T-helper 17 cell (primary cell): ENCODE data around the gene MYLK3. TPM values are rescaled to one million over a fixed set of nuclear protein-coding genes. Genes with fewer than 3 reads are reported as not detected.

Experiments used
- ATAC-seq: fragments of 150-1000 bp; cut with Tn5 transposase; 2 replicates; pipeline ENCODE4 v1.10.0; 2021; ENCODE audit warnings: mild to moderate bottlenecking, moderate library complexity
- DNase-seq, 3 donors: peaks; one replicate each; pipeline versions ENCODE4 v3.0.0 to v3.0.0-alpha.2; 2020 to 2021
- H3K9me3 ChIP-seq: one replicate; pipeline ENCODE4 v1.7.0; 2013; ENCODE audit warnings: low read length, mild to moderate bottlenecking; ENCODE audit not compliant: control insufficient read depth, poor library complexity, severe bottlenecking
- H3K27ac Mint-ChIP-seq: one replicate; pipeline ENCODE4 v1.8.0; 2022; ENCODE audit warnings: mild to moderate bottlenecking, moderate library complexity, mixed read lengths
- H3K27me3 Mint-ChIP-seq: one replicate; pipeline ENCODE4 v1.8.0; 2022; ENCODE audit warnings: mixed read lengths
- H3K36me3 Mint-ChIP-seq: one replicate; pipeline ENCODE4 v1.8.0; 2022; ENCODE audit warnings: low read depth, mixed read lengths
- H3K4me1 Mint-ChIP-seq: one replicate; pipeline ENCODE4 v1.8.0; 2022; ENCODE audit warnings: mild to moderate bottlenecking, mixed read lengths
- H3K4me3 Mint-ChIP-seq: one replicate; pipeline ENCODE4 v1.8.0; 2022; ENCODE audit warnings: mild to moderate bottlenecking, moderate library complexity, mixed read lengths
- total RNA-seq, 4 donors: library from RNA in 2 of 4; stranded (reverse) in 2 of 4; gene quantifications; one replicate each; pipeline ENCODE4 v1.2.3 and lab custom pipeline; 2022 to 2026

MYLK3 gene
- total RNA-seq, 2 donors from 2014 or later = not detected

- Mint-ChIP-seq H3K36me3 (no peaks in the 10 kb centered on the region), H3K4me3 (no peak overlapping the region), H3K4me1 (peaks cover 2% of the 10 kb centered on the region), H3K27me3 (peaks cover 12% of the 10 kb centered on the region), H3K27ac (no peak overlapping the region)
- no peaks in the 10 kb centered on the region for H3K9me3 ChIP-seq
- ATAC-seq (no peak), DNase-seq (no peak)
These were observed 35.2 kb downstream of the MYLK3 start for GRCh38 chr16:46712911-46713310.

DNA sequence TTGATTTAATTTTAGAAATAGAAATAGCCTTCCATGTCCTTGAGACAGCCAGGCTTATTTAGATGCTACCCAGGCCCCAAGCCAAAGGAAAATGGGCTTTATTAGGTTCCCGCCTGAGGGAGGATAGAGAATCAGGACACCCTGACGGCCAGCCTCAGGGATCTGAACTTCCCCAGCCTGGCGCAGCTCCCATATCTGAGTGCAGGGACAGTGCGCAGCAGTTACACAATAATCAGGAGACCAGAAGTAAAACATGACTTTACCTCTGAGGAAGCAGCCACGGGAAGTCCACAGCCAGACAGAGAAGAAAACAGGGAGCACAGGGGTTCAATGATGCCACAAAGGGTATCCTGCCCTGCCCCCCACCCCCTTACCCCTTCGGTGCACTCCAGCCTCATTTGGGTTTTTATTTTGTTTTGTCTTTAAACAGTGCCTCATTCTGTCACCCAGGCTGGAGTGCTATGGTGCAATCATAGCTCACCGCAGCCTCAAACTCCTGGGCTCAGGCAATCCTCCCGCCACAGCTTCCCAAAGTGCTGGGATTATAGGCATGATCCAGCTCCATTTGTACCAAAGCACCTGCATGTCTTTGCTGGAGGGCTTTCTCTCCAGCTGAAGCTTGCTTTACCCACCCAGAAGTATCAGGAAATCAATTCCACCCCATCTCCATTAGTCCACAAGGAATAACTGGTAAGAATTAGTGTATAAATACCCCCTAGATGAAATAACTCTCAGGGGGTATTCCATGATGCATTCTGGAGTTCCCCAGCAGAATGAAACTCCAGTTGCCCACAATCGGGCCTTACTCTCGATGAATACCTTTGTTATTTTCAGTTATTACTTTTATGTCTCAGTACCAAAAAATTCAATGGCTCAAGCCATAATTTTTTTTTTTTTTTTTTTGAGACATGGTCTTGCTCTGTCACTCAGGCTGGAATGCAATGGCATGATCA is 36.8 kb downstream of the MYLK3 start:
- ATAC-seq (no peak), DNase-seq (no peak)
- no peak overlapping the region for H3K4me3 Mint-ChIP-seq
- no peaks in the 10 kb centered on the region for H3K9me3 ChIP-seq
- H3K27me3 Mint-ChIP-seq = peaks cover 6% of the 10 kb centered on the region
- H3K27ac Mint-ChIP-seq = no peak overlapping the region
- H3K4me1 Mint-ChIP-seq = peaks cover 2% of the 10 kb centered on the region
- H3K36me3 Mint-ChIP-seq = no peaks in the 10 kb centered on the region

DNA sequence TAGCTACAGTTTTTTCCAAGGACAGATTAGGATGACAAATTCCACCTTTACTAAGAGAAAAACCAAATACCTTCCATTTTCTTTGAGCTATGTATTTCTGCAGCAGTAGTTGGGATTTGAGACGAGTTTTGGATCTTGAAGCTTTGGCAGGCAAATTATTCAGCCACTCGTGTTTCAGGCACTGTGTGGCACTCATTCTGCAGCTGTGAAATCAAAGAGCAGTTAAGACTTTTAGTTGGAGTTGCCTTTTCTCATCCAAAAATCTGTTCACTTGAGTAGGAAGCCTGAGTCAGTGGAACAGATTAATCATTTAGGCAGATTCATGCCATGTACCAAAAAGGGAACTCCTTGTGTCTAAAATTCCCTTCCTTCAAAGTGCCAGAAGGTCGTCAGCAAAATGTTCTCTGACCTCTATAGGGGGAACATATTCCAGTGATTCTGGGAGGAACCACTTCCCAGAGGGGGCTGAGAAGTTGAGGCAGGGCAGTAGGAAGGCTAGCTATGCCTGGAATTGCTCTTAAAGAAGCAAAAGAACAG is 38.6 kb downstream of the MYLK3 start:
- H3K27ac Mint-ChIP-seq = no peak overlapping the region
- ATAC-seq (no peak), DNase-seq (no peak)
- H3K36me3 Mint-ChIP-seq = no peaks in the 10 kb centered on the region
- H3K27me3 Mint-ChIP-seq = peaks cover 6% of the 10 kb centered on the region
- peaks cover 2% of the 10 kb centered on the region for H3K4me1 Mint-ChIP-seq
- H3K4me3 Mint-ChIP-seq = no peak overlapping the region
- no peaks in the 10 kb centered on the region for H3K9me3 ChIP-seq

- Mint-ChIP-seq H3K36me3 (no peaks in the 10 kb centered on the region), H3K4me3 (no peak overlapping the region), H3K4me1 (no peaks in the 10 kb centered on the region), H3K27me3 (no peaks in the 10 kb centered on the region), H3K27ac (no peak overlapping the region)
- DNase-seq (no peak), ATAC-seq (no peak)
- H3K9me3 ChIP-seq = no peaks in the 10 kb centered on the region
These were observed 41.5 kb downstream of the MYLK3 start for GRCh38 chr16:46706642-46707041.

- Mint-ChIP-seq H3K27ac (no peak overlapping the region), H3K4me3 (no peak overlapping the region), H3K36me3 (no peaks in the 10 kb centered on the region), H3K4me1 (no peaks in the 10 kb centered on the region), H3K27me3 (no peaks in the 10 kb centered on the region)
- H3K9me3 ChIP-seq = no peaks in the 10 kb centered on the region
- ATAC-seq (no peak), DNase-seq (no peak)
These were observed 46.1 kb downstream of the MYLK3 start for GRCh38 chr16:46702030-46702429.

- no peaks in the 10 kb centered on the region for H3K9me3 ChIP-seq
- Mint-ChIP-seq H3K36me3 (no peaks in the 10 kb centered on the region), H3K27me3 (no peaks in the 10 kb centered on the region), H3K4me1 (no peaks in the 10 kb centered on the region), H3K27ac (no peak overlapping the region), H3K4me3 (no peak overlapping the region)
- no peak for DNase-seq
- ATAC-seq = no peak
These were observed 46.5 kb downstream of the MYLK3 start for GRCh38 chr16:46701615-46702014.

DNA sequence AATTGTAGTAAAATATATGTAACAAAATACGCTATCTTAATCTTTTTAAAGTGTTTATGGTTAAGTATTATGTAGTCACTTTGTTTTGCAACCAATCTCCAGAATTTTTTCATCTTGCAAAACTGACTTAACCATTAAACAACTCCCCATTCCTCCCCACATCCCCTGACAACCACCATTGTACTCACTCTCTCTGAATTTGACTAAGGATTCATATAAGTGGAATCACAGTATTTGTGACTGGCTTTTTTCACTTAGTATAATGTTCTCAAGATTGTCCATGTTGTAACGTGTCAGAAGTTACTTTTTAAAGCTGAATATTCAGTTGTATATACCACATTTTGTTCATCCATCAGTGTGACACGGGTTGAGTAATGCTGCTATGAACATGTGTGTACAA is 48.1 kb downstream of the MYLK3 start:
- no peak for ATAC-seq
- DNase-seq = no peak
- H3K9me3 ChIP-seq = no peaks in the 10 kb centered on the region
- no peak overlapping the region for H3K4me3 Mint-ChIP-seq
- H3K27me3 Mint-ChIP-seq = no peaks in the 10 kb centered on the region
- H3K36me3 Mint-ChIP-seq = no peaks in the 10 kb centered on the region
- H3K27ac Mint-ChIP-seq = no peak overlapping the region
- H3K4me1 Mint-ChIP-seq = no peaks in the 10 kb centered on the region

DNA sequence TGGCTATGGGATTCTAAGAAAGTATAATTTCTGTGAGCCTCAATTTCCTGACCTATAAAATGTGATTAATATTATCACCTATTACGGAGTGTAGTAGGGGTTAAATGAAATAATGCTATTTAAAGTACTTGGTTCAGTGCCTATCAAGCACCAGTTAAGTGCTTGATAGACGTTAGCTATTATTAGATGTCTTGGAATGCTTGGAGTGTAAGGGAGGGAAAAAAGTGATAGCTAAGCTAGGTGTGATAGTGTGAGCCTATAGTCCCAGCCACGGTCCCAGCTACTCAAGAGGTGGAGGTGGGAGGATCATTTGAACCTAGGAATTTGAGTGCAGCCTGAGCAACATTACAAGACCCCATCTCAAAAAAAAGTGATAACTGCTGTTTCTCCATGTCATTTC is 51.2 kb downstream of the MYLK3 start:
- Mint-ChIP-seq H3K36me3 (no peaks in the 10 kb centered on the region), H3K4me1 (no peaks in the 10 kb centered on the region), H3K27me3 (no peaks in the 10 kb centered on the region), H3K4me3 (no peak overlapping the region), H3K27ac (no peak overlapping the region)
- ATAC-seq (no peak), DNase-seq (no peak)
- H3K9me3 ChIP-seq = no peaks in the 10 kb centered on the region

DNA sequence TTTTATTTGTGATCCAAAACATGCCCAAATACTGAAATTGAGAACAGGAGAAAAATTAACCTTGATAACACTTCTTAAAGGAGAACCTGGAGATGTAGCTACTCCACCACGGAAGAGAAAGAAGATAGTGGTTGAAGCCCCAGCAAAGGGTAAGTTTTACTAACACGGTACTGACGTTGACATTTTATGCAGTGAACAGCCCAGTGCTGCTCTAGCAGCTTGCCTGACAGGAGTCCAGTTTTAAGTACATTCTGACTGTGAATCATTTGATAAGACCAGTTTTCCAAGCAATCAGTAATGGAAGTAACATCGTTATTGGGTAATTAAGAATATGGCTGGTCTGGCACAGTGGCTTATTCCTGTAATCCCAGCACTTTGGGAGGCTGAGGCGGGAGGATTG is 52.2 kb downstream of the MYLK3 start:
- DNase-seq = no peak
- H3K27ac Mint-ChIP-seq = no peak overlapping the region
- H3K27me3 Mint-ChIP-seq = no peaks in the 10 kb centered on the region
- H3K36me3 Mint-ChIP-seq = no peaks in the 10 kb centered on the region
- no peak overlapping the region for H3K4me3 Mint-ChIP-seq
- ATAC-seq = no peak
- no peaks in the 10 kb centered on the region for H3K9me3 ChIP-seq
- peaks cover 3% of the 10 kb centered on the region for H3K4me1 Mint-ChIP-seq

GRCh38 chr16:46693598-46693997 is 54.5 kb downstream of the MYLK3 start:
- ATAC-seq (no peak), DNase-seq (no peak)
- Mint-ChIP-seq H3K27me3 (no peaks in the 10 kb centered on the region), H3K4me3 (no peak overlapping the region), H3K4me1 (peaks cover 3% of the 10 kb centered on the region), H3K27ac (no peak overlapping the region), H3K36me3 (no peaks in the 10 kb centered on the region)
- H3K9me3 ChIP-seq = no peaks in the 10 kb centered on the region

DNA sequence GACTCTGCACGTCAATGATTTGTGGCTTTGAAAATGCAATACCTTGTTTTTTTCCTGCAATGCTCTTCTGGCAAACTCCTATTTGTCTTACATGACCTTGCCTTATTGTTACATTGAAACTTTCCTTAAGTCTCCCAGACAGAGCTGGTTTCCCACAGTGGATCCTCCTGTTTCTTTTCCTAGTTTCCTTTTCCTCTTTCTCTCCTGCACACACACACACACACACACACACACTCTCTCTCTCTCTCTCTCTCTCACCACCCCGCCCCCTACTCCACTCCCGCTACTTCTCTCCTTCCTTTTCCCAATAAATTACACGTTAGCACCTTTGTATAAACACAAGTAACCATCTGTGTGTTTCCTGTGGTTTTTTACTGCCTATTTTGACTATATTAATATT is 56.4 kb downstream of the MYLK3 start:
- DNase-seq (no peak), ATAC-seq (no peak)
- Mint-ChIP-seq H3K4me1 (peaks cover 14% of the 10 kb centered on the region), H3K4me3 (no peak overlapping the region), H3K36me3 (no peaks in the 10 kb centered on the region), H3K27me3 (no peaks in the 10 kb centered on the region), H3K27ac (peak overlapping the region; percentile 34)
- H3K9me3 ChIP-seq = no peaks in the 10 kb centered on the region

- DNase-seq (no peak), ATAC-seq (no peak)
- Mint-ChIP-seq H3K27me3 (no peaks in the 10 kb centered on the region), H3K36me3 (no peaks in the 10 kb centered on the region), H3K27ac (no peak overlapping the region), H3K4me3 (no peak overlapping the region), H3K4me1 (peaks cover 17% of the 10 kb centered on the region)
- H3K9me3 ChIP-seq = no peaks in the 10 kb centered on the region
These were observed 57.6 kb downstream of the MYLK3 start for GRCh38 chr16:46690281-46691178.
